Left lung (tissue), 10 donors: ENCODE data around the gene ETFRF1. TPM values are rescaled to one million over a fixed set of nuclear protein-coding genes. Genes with fewer than 3 reads are reported as not detected.

ENCODE experiments used
- ATAC-seq: fragments of 200-7000 bp; cut with Tn5 transposase; one replicate; pipeline ENCODE4 v1.9.1; 2020; ENCODE audit warnings: moderate library complexity
- DNase-seq, 4 donors: peaks; one replicate each; pipeline ENCODE4 v3.0.0-alpha.2; 2013 to 2020
- H3K27ac ChIP-seq, 2 donors: fragments of 200-600 bp; sonication (generic) in 1 of 2; one replicate each; pipeline versions ENCODE4 v1.5.0 to v1.8.0; 2020 to 2021
- H3K27me3 ChIP-seq, 2 donors: fragments of 200-600 bp; sonication (generic) in 1 of 2; one replicate each; pipeline versions ENCODE4 v1.5.0 to v1.8.0; 2020 to 2021
- H3K36me3 ChIP-seq, 2 donors: fragments of 200-600 bp; sonication (generic) in 1 of 2; one replicate each; pipeline versions ENCODE4 v1.5.0 to v1.8.0; 2020 to 2021
- H3K4me1 ChIP-seq, 2 donors: fragments of 200-600 bp; one replicate each; pipeline ENCODE4 v1.8.0; 2021
- H3K4me3 ChIP-seq, 2 donors: fragments of 200-600 bp; sonication (generic) in 1 of 2; one replicate each; pipeline versions ENCODE4 v1.5.0 to v1.8.0; 2020 to 2021; ENCODE audit warnings: mild to moderate bottlenecking in 1 of 2
- H3K9me3 ChIP-seq, 2 donors: fragments of 200-600 bp; sonication (generic) in 1 of 2; one replicate each; pipeline versions ENCODE4 v1.5.0 to v1.8.0; 2020 to 2021
- CTCF ChIP-seq, 2 donors: fragments of 200-600 bp; sonication (generic) in 1 of 2; IDR thresholded peaks; one replicate each; pipeline versions ENCODE4 v1.5.0 to v1.8.0; 2021; ENCODE audit warnings: antibody characterized with exemption in 2 of 2
- intact Hi-C, 2 donors: fragments of 100-400 bp; cut with DNase I; formaldehyde crosslinking; loops; one replicate each; pipeline versions ENCODE4 v1.11.2 to v1.14.2; 2022
- polyA plus RNA-seq, 6 donors: library from polyadenylated mRNA; unstranded; fragments of 120-200 nt; gene quantifications; one replicate each; pipeline ENCODE4 v1.2.1, GENCODE V29; 2013; ENCODE audit not compliant: insufficient read length in 6 of 6
- total RNA-seq, 2 donors: library from RNA; stranded (reverse); fragmentation: NEBNext Ultra II Directional; extraction: Animal tissue kit (Norgen Biotek cat#: 25700); gene quantifications; one replicate each; pipeline ENCODE4 v1.2.1, GENCODE V29; 2021
- donor health status: DM: no; HTN: yes; CAD: no.
- donor health status: DM: no; HTN: no; CAD: no.

ETFRF1 gene
- total and polyA plus RNA-seq, 8 donors: 17.1 to 27.0 (median 25.7) TPM

- no peak overlapping the region for H3K27ac ChIP-seq
- intact Hi-C loops: no loop called here
- H3K4me1 ChIP-seq: peaks cover 0 to 41% of the 10 kb centered on the region in 2 donors
- DNase-seq (no peak), ATAC-seq (no peak)
- H3K9me3 ChIP-seq: no peaks in the 10 kb centered on the region
- no peak for TF ChIP-seq CTCF (IDR thresholded peaks at IDR 0.05)
- H3K4me3 ChIP-seq: no peak overlapping the region
- H3K36me3 ChIP-seq: peaks cover 0 to 6% of the 10 kb centered on the region in 2 donors
- no peaks in the 10 kb centered on the region for H3K27me3 ChIP-seq
Observed at GRCh38 chr12:25248137-25248536, 53.1 kb downstream of the ETFRF1 start.

- no peak for ATAC-seq
Observed at GRCh38 chr12:25248732-25249131, 53.7 kb downstream of the ETFRF1 start.

GRCh38 chr12:25249931-25250738 is 55.1 kb downstream of the ETFRF1 start:
- H3K27ac ChIP-seq: peak overlapping the region; percentile 91 to 95
- peak; percentile 30 to 95 (median 57) for DNase-seq
- TF ChIP-seq CTCF (IDR thresholded peaks at IDR 0.05): no peak
- no peaks in the 10 kb centered on the region for H3K9me3 ChIP-seq
- intact Hi-C loops: no loop called here
- H3K4me3 ChIP-seq: peak overlapping the region; percentile 78 to 88
- peak; percentile 56 for ATAC-seq
- H3K4me1 ChIP-seq: peaks cover 0 to 34% of the 10 kb centered on the region in 2 donors
- no peaks in the 10 kb centered on the region for H3K27me3 ChIP-seq
- H3K36me3 ChIP-seq: no peaks in the 10 kb centered on the region

More at GRCh38 chr12:25248732-25249131, 53.7 kb downstream of the ETFRF1 start:
- Histone ChIP-seq H3K4me1 (peaks cover 0 to 35% of the 10 kb centered on the region in 2 donors), H3K27ac (no peak overlapping the region), H3K9me3 (no peaks in the 10 kb centered on the region), H3K27me3 (no peaks in the 10 kb centered on the region), H3K36me3 (peaks cover 0 to 5% of the 10 kb centered on the region in 2 donors), H3K4me3 (no peak overlapping the region)
- intact Hi-C loops: no loop called here
- no peak for DNase-seq
- no peak for TF ChIP-seq CTCF (IDR thresholded peaks at IDR 0.05)

GRCh38 chr12:25250744-25251730 is 56.0 kb downstream of the ETFRF1 start, which contains the start of gene KRAS:
Gene KRAS, minus strand, starts transcription at chr12:25250929.
- TF ChIP-seq CTCF (IDR thresholded peaks at IDR 0.05): no peak
- peak; percentile 94 for ATAC-seq
- Histone ChIP-seq H3K36me3 (no peaks in the 10 kb centered on the region), H3K4me3 (peak within 1 kb of the TSS; percentile 78 to 88), H3K27ac (peak within 1 kb of the TSS; percentile 91 to 95), H3K9me3 (no peaks in the 10 kb centered on the region), H3K27me3 (no peaks in the 10 kb centered on the region), H3K4me1 (peaks cover 0 to 34% of the 10 kb centered on the region in 2 donors)
- intact Hi-C loops: no loop called here
- DNase-seq: peak; percentile 94 to 100 (median 98)
